ENCODE data around the gene DOCK9. TPM values are rescaled to one million over a fixed set of nuclear protein-coding genes. Genes with fewer than 3 reads are reported as not detected.

The DOCK9 gene
- total RNA-seq, 2 experiments from 2014 or later, result 92.4 to 100 TPM

- Mint-ChIP-seq H3K4me1 (ENCODE audit: low read depth) (peaks cover 6% of the 10 kb centered on the region), H3K36me3 (ENCODE audit: low read depth) (peaks cover 57% of the 10 kb centered on the region), H3K4me3 (no peak overlapping the region), H3K27me3 (ENCODE audit: low read depth) (no peaks in the 10 kb centered on the region), H3K9me3 (ENCODE audit: insufficient read depth) (no peaks in the 10 kb centered on the region), H3K27ac (no peak overlapping the region)
- no peak for DNase-seq
- no peak for ATAC-seq
- ChIA-PET CTCF (no interaction called here), POLR2A (no interaction called here)
Measured at GRCh38 chr13:98795220-98795619, 182.6 kb downstream of the DOCK9 start.

DNA sequence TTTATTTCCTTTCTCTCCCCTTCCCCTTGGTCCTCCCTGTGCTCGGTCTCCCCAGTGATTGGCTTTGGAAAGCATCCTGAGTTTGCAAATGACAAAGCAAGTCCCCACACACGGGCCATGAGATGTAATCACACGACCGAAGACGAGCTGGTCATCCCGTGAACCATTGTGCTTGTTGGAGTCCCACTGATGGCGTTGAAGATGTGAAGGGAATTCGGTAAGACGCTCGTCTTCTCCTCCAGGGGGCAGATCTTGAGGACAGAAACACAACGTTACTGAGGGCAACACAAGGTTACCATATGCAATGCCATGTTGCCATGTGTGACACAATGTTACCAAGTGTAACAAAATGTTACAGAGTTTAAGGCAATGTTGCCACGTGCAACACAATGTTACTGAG, 183.4 kb downstream of the DOCK9 start:
- H3K36me3 Mint-ChIP-seq (ENCODE audit: low read depth), result peaks cover 57% of the 10 kb centered on the region
- H3K9me3 Mint-ChIP-seq (ENCODE audit: insufficient read depth), result no peaks in the 10 kb centered on the region
- no peak for ATAC-seq
- H3K27me3 Mint-ChIP-seq (ENCODE audit: low read depth), result no peaks in the 10 kb centered on the region
- POLR2A ChIA-PET, result no interaction called here
- H3K4me1 Mint-ChIP-seq (ENCODE audit: low read depth), result peaks cover 6% of the 10 kb centered on the region
- DNase-seq, result no peak
- CTCF ChIA-PET, result no interaction called here
- H3K4me3 Mint-ChIP-seq, result no peak overlapping the region
- no peak overlapping the region for H3K27ac Mint-ChIP-seq

- DNase-seq, result no peak
- H3K4me3 Mint-ChIP-seq, result no peak overlapping the region
- peaks cover 7% of the 10 kb centered on the region for H3K27me3 Mint-ChIP-seq (ENCODE audit: low read depth)
- H3K4me1 Mint-ChIP-seq (ENCODE audit: low read depth), result peaks cover 6% of the 10 kb centered on the region
- no peak overlapping the region for H3K27ac Mint-ChIP-seq
- ATAC-seq, result no peak
- H3K9me3 Mint-ChIP-seq (ENCODE audit: insufficient read depth), result no peaks in the 10 kb centered on the region
- CTCF ChIA-PET, result no interaction called here
- H3K36me3 Mint-ChIP-seq (ENCODE audit: low read depth), result peaks cover 53% of the 10 kb centered on the region
- POLR2A ChIA-PET, result no interaction called here
Measured at GRCh38 chr13:98792785-98793495, 184.9 kb downstream of the DOCK9 start.

DNA sequence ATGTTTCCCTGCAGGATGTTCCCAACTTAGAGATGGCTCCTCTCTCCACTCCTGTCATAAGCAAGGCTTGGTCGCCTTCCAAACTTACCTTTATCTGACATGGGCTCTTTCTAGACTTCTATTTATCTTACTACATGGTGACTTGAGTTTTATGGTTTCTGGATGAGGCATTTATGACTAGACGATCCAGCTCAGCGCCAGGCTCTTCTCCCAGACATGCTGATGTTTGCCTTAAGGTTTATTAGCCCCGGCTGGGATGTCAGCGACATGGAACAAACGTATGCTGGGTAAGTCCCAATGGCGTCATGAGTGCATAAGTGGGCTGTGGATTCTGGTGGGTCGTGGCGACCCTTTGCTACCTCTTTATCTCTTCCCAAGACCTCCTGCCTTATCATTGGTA, 185.5 kb downstream of the DOCK9 start:
- POLR2A ChIA-PET, result no interaction called here

GRCh38 chr13:98791611-98792010, 186.3 kb downstream of the DOCK9 start:
- ChIA-PET CTCF (no interaction called here), POLR2A (no interaction called here)
- no peak for DNase-seq
- no peak for ATAC-seq
- Mint-ChIP-seq H3K27ac (no peak overlapping the region), H3K36me3 (ENCODE audit: low read depth) (peaks cover 41% of the 10 kb centered on the region), H3K27me3 (ENCODE audit: low read depth) (peaks cover 19% of the 10 kb centered on the region), H3K4me1 (ENCODE audit: low read depth) (no peaks in the 10 kb centered on the region), H3K9me3 (ENCODE audit: insufficient read depth) (no peaks in the 10 kb centered on the region), H3K4me3 (no peak overlapping the region)

More for the DNA sequence above, 185.5 kb downstream of the DOCK9 start:
- Mint-ChIP-seq H3K4me3 (no peak overlapping the region), H3K27me3 (ENCODE audit: low read depth) (peaks cover 13% of the 10 kb centered on the region), H3K4me1 (ENCODE audit: low read depth) (peaks cover 3% of the 10 kb centered on the region), H3K9me3 (ENCODE audit: insufficient read depth) (no peaks in the 10 kb centered on the region), H3K27ac (no peak overlapping the region), H3K36me3 (ENCODE audit: low read depth) (peaks cover 48% of the 10 kb centered on the region)
- CTCF ChIA-PET, result no interaction called here
- DNase-seq (no peak), ATAC-seq (no peak)

DNA sequence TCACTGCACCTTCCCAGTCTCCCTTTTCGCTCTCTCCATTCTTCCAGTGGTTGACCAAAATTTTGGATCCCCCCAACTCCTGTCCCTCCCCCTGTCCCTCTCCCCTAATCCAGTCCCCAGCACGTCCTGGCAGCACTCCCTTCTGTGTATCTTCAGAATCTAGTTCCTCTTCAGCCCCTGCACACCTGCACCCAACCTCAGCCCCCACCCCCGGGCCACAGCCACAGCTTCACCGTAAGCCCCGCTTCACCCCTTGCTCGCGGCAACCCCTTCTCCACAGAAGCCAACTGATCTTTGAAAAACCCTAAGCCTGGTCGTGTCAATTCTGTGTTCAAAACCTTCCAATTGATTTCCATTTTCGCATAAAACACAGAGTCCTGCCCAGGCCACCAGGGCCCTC, 189.9 kb downstream of the DOCK9 start:
- no peak overlapping the region for H3K27ac Mint-ChIP-seq
- no peaks in the 10 kb centered on the region for H3K9me3 Mint-ChIP-seq (ENCODE audit: insufficient read depth)
- H3K36me3 Mint-ChIP-seq (ENCODE audit: low read depth), result peaks cover 16% of the 10 kb centered on the region
- no peak overlapping the region for H3K4me3 Mint-ChIP-seq
- ChIA-PET CTCF (no interaction called here), POLR2A (no interaction called here)
- H3K4me1 Mint-ChIP-seq (ENCODE audit: low read depth), result no peaks in the 10 kb centered on the region
- no peak for DNase-seq
- ATAC-seq, result no peak
- H3K27me3 Mint-ChIP-seq (ENCODE audit: low read depth), result peaks cover 24% of the 10 kb centered on the region

GRCh38 chr13:98787173-98787572, 190.7 kb downstream of the DOCK9 start:
- no peak for ATAC-seq
- Mint-ChIP-seq H3K27me3 (ENCODE audit: low read depth) (peaks cover 28% of the 10 kb centered on the region), H3K9me3 (ENCODE audit: insufficient read depth) (no peaks in the 10 kb centered on the region), H3K27ac (no peak overlapping the region), H3K4me1 (ENCODE audit: low read depth) (no peaks in the 10 kb centered on the region), H3K36me3 (ENCODE audit: low read depth) (peaks cover 7% of the 10 kb centered on the region), H3K4me3 (no peak overlapping the region)
- DNase-seq, result no peak
- ChIA-PET CTCF (no interaction called here), POLR2A (no interaction called here)

DNA sequence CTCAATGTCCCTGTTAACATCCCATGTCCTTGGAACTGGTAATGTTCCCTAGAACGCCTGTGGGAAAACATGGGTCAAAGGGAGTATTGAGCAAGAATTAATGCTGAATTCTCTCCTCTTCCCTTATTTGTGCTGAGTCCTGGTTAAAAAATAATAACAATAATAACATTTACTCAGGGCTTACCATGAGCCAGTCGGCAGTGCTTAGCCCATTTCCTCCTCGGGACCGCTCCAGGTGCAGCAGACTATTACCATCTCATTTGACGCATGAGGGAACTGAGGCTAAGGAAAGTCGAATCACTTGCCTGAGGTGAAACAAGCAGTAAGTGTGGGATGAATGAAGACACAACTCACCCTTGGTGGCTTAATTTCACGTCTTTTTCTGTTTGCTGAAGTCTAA, 191.8 kb downstream of the DOCK9 start:
- Mint-ChIP-seq H3K4me1 (ENCODE audit: low read depth) (no peaks in the 10 kb centered on the region), H3K27ac (no peak overlapping the region), H3K9me3 (ENCODE audit: insufficient read depth) (no peaks in the 10 kb centered on the region), H3K27me3 (ENCODE audit: low read depth) (peaks cover 28% of the 10 kb centered on the region), H3K36me3 (ENCODE audit: low read depth) (no peaks in the 10 kb centered on the region), H3K4me3 (no peak overlapping the region)
- ATAC-seq (no peak), DNase-seq (no peak)
- ChIA-PET CTCF (no interaction called here), POLR2A (no interaction called here)

DNA sequence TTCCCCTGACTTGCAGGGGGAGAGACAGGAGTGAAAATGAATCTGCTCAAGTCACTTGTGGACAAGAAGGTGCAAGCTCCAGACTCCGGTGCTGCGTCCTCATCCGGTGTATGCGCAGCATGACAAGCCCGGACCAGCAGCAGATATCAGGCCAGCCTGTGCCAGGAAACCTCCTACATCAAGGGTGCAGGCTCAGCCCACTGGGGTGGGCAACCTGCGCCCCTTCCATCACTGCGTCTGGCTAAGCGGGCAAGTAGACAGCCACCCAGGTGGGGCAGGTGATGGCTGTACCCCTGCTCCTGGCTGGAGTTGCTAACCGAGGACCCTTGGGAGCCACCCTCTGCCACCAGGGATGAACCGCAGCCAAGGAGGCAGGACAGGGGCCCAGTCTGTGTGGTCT, 192.5 kb downstream of the DOCK9 start:
- H3K4me3 Mint-ChIP-seq, result no peak overlapping the region
- H3K27me3 Mint-ChIP-seq (ENCODE audit: low read depth), result peaks cover 28% of the 10 kb centered on the region
- no peaks in the 10 kb centered on the region for H3K36me3 Mint-ChIP-seq (ENCODE audit: low read depth)
- no peak for DNase-seq
- POLR2A ChIA-PET, result no interaction called here
- no peak for ATAC-seq
- no peak overlapping the region for H3K27ac Mint-ChIP-seq
- CTCF ChIA-PET, result no interaction called here
- H3K9me3 Mint-ChIP-seq (ENCODE audit: insufficient read depth), result no peaks in the 10 kb centered on the region
- no peaks in the 10 kb centered on the region for H3K4me1 Mint-ChIP-seq (ENCODE audit: low read depth)

DNA sequence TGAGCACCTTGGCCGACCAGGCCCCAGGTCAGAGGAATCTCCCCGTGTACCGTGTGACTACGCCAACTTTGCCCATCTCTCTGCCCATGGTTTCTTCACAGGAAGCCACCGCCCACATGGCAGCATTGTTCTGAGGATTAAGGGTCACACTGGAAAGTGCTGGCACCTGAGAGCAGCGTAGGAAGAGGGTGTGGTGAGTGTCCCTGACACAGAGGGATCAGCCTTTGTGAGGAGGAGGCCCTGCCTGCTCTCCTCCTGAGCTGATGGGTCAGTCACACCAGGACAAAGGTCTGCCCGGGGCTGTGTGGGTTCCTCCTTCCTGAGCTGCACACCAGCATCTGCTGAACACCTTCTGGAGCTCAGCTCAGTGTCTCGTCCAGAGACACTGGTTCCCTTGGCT, 193.2 kb downstream of the DOCK9 start:
- Mint-ChIP-seq H3K36me3 (ENCODE audit: low read depth) (no peaks in the 10 kb centered on the region), H3K4me1 (ENCODE audit: low read depth) (no peaks in the 10 kb centered on the region), H3K27me3 (ENCODE audit: low read depth) (peaks cover 28% of the 10 kb centered on the region), H3K27ac (no peak overlapping the region), H3K9me3 (ENCODE audit: insufficient read depth) (no peaks in the 10 kb centered on the region), H3K4me3 (no peak overlapping the region)
- ATAC-seq (no peak), DNase-seq (no peak)
- ChIA-PET CTCF (no interaction called here), POLR2A (no interaction called here)

- H3K4me1 Mint-ChIP-seq (ENCODE audit: low read depth), result no peaks in the 10 kb centered on the region
- no peak overlapping the region for H3K27ac Mint-ChIP-seq
- ChIA-PET CTCF (no interaction called here), POLR2A (no interaction called here)
- no peaks in the 10 kb centered on the region for H3K36me3 Mint-ChIP-seq (ENCODE audit: low read depth)
- peaks cover 28% of the 10 kb centered on the region for H3K27me3 Mint-ChIP-seq (ENCODE audit: low read depth)
- ATAC-seq, result no peak
- no peak overlapping the region for H3K4me3 Mint-ChIP-seq
- DNase-seq, result no peak
- H3K9me3 Mint-ChIP-seq (ENCODE audit: insufficient read depth), result no peaks in the 10 kb centered on the region
Measured at GRCh38 chr13:98783856-98784478, 193.9 kb downstream of the DOCK9 start.

- H3K9me3 Mint-ChIP-seq (ENCODE audit: insufficient read depth), result no peaks in the 10 kb centered on the region
- DNase-seq, result no peak
- ATAC-seq, result no peak
- H3K27ac Mint-ChIP-seq, result no peak overlapping the region
- ChIA-PET POLR2A (no interaction called here), CTCF (no interaction called here)
- no peaks in the 10 kb centered on the region for H3K4me1 Mint-ChIP-seq (ENCODE audit: low read depth)
- peaks cover 21% of the 10 kb centered on the region for H3K27me3 Mint-ChIP-seq (ENCODE audit: low read depth)
- no peaks in the 10 kb centered on the region for H3K36me3 Mint-ChIP-seq (ENCODE audit: low read depth)
- no peak overlapping the region for H3K4me3 Mint-ChIP-seq
Measured at GRCh38 chr13:98782654-98783053, 195.2 kb downstream of the DOCK9 start.

DNA sequence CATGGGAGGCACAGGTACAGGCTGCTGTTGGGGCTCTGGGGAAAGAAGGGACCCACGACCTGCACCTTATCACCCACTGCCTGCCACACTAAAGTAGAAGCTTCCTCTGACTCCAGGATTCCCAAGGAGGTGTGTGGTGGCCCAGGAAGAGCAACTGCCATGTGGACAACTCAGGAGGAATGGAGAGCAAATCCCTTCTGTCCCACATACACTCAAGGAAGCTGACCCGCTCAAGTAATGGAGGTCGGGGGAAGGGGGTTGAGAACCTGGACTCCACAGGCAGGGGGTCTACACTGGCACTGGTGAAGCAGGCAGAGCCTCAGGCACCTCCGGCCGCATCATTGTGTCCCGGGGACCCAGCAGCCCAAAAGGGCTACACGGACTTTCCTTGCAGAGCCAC, 196.0 kb downstream of the DOCK9 start:
- Mint-ChIP-seq H3K27ac (no peak overlapping the region), H3K9me3 (ENCODE audit: insufficient read depth) (no peaks in the 10 kb centered on the region), H3K27me3 (ENCODE audit: low read depth) (peaks cover 15% of the 10 kb centered on the region), H3K4me1 (ENCODE audit: low read depth) (no peaks in the 10 kb centered on the region), H3K36me3 (ENCODE audit: low read depth) (no peaks in the 10 kb centered on the region), H3K4me3 (no peak overlapping the region)
- ChIA-PET CTCF (no interaction called here), POLR2A (no interaction called here)
- no peak for ATAC-seq
- DNase-seq, result no peak

Data from activated CD8-positive, alpha-beta T cell treated with anti-CD3 and anti-CD28 coated beads, Interleukin-2, amount 10 ng/mL, durations not matched to agents 7 days and 5 days (primary cell).